ENCODE data around the gene EP400.

Gene EP400

GRCh38 chr12:131921866-131922769 lies 27.6 kb upstream of the EP400 start:
- DNase-seq (ENCODE audit: low read depth), result no peak
- no peak overlapping the region for H3K4me3 ChIP-seq (ENCODE audit: low read depth, low read length)
- no peak for TF ChIP-seq CTCF (IDR thresholded peaks at IDR 0.05; ENCODE audit: insufficient read depth, low read depth, low read length, missing control alignments)

GRCh38 chr12:131922772-131923171 lies 27.0 kb upstream of the EP400 start:
- no peak for DNase-seq (ENCODE audit: low read depth)
- TF ChIP-seq CTCF (IDR thresholded peaks at IDR 0.05; ENCODE audit: insufficient read depth, low read depth, low read length, missing control alignments), result no peak
- H3K4me3 ChIP-seq (ENCODE audit: low read depth, low read length), result no peak overlapping the region

GRCh38 chr12:131923260-131923659 lies 26.5 kb upstream of the EP400 start:
- DNase-seq (ENCODE audit: low read depth), result peak; percentile 90
- TF ChIP-seq CTCF (IDR thresholded peaks at IDR 0.05; ENCODE audit: insufficient read depth, low read depth, low read length, missing control alignments), result no peak
- peak overlapping the region; percentile 41 for H3K4me3 ChIP-seq (ENCODE audit: low read depth, low read length)

DNA sequence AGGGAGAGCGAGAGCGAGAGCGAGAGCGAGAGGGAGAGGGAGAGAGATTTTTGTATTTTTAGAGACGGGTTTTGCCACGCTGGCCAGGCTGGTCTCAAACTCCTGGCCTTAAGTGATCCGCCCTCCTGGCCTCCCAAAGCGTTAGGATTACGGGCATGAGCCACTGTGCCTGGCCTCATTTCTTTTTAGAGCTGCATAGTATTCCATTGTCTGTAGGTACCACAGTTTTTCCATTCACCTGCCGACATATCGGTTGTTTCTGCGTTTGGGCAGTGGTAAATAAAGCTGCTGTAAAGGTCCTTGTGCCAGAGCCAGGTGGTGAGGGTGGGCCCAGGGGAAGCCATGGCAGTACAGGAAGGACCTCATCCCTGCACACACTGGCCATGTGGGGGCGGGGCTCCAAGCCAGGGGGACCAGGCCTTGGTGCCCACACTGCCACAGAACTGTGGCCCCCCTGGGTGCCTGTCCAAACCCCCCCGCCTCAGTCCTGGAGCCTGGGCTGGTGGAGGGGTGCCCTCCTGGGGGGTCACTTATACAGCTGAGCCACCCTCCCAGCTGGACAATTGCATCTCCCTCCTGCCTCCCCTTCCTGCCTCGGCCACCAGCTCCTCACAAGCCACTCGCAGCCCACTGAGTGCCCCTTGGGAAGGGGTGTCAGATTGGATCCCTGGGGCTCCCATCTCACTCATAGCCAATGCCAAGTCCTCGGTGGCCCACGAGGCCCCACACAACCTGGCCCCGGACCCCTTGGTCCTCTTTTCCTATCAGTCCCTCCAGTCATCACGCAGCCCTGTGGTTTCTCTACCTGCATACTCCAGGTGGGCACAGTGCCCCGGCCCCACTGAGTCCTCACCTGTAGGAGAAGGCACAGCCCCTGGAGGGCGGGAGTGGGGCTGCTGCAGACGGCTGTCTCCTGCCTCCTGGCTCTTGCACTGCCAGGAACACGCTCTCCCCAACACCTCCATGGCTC lies 22.3 kb upstream of the EP400 start:
- TF ChIP-seq CTCF (IDR thresholded peaks at IDR 0.05; ENCODE audit: insufficient read depth, low read depth, low read length, missing control alignments), result no peak
- no peak overlapping the region for H3K4me3 ChIP-seq (ENCODE audit: low read depth, low read length)
- no peak for DNase-seq (ENCODE audit: low read depth)

GRCh38 chr12:131928080-131928710 lies 21.5 kb upstream of the EP400 start:
- no peak for TF ChIP-seq CTCF (IDR thresholded peaks at IDR 0.05; ENCODE audit: insufficient read depth, low read depth, low read length, missing control alignments)
- peak overlapping the region; percentile 74 for H3K4me3 ChIP-seq (ENCODE audit: low read depth, low read length)
- peak; percentile 68 for DNase-seq (ENCODE audit: low read depth)

- peak within 1 kb of the TSS; percentile 96 for H3K4me3 ChIP-seq (ENCODE audit: low read depth, low read length)
- no peak for TF ChIP-seq CTCF (IDR thresholded peaks at IDR 0.05; ENCODE audit: insufficient read depth, low read depth, low read length, missing control alignments)
- peak; percentile 97 for DNase-seq (ENCODE audit: low read depth)
Observed at GRCh38 chr12:131928711-131929580, 20.8 kb upstream of the EP400 start, which contains the start of gene PUS1. TSS of gene PUS1 (plus strand) at chr12:131929276. CDS start at chr12:131929723, 447 bp downstream.
